H9 (cell line): Measurements from ENCODE around the gene HNMT. TPM values are rescaled to one million over a fixed set of nuclear protein-coding genes. Genes with fewer than 3 reads are reported as not detected.

Experiments used
- DNase-seq: peaks from one replicate; pipeline ENCODE4 v3.0.0-alpha.2; 2017
- H2AFZ ChIP-seq: one replicate; pipeline ENCODE4 v1.6.1; 2013; ENCODE audit warnings: mild to moderate bottlenecking, low read length, control low read depth, moderate library complexity
- H2AK5ac ChIP-seq: 2 replicates; pipeline ENCODE4 v1.6.1; 2013; ENCODE audit warnings: low read length, control low read depth, mixed read lengths; ENCODE audit not compliant: insufficient read length
- H2BK120ac ChIP-seq: one replicate; pipeline ENCODE4 v1.6.1; 2013; ENCODE audit warnings: low read depth, mild to moderate bottlenecking, low read length, control low read depth, inconsistent platforms; ENCODE audit not compliant: poor library complexity, severe bottlenecking
- H2BK12ac ChIP-seq: 2 replicates; pipeline ENCODE4 v1.6.1; 2013; ENCODE audit warnings: low read length, control low read depth, mixed read lengths, low read depth; ENCODE audit not compliant: insufficient read length
- H2BK15ac ChIP-seq: 2 replicates; pipeline ENCODE4 v1.6.1; 2013; ENCODE audit warnings: low read depth, low read length, control low read depth
- H2BK20ac ChIP-seq: one replicate; pipeline ENCODE4 v1.6.1; 2013; ENCODE audit warnings: low read depth, mild to moderate bottlenecking, low read length, control low read depth, inconsistent platforms; ENCODE audit not compliant: poor library complexity, severe bottlenecking
- H2BK5ac ChIP-seq: 2 replicates; pipeline ENCODE4 v1.6.1; 2013; ENCODE audit warnings: low read length, control low read depth, mixed read lengths; ENCODE audit not compliant: insufficient read length
- H3K14ac ChIP-seq: 2 replicates; pipeline ENCODE4 v1.6.1; 2013; ENCODE audit warnings: low read length, control low read depth; ENCODE audit not compliant: insufficient read depth
- H3K18ac ChIP-seq: 2 replicates; pipeline ENCODE4 v1.6.1; 2013; ENCODE audit warnings: low read depth, mild to moderate bottlenecking, mixed read lengths, low read length, control low read depth; ENCODE audit not compliant: insufficient read length
- H3K23ac ChIP-seq: 2 replicates; pipeline ENCODE4 v1.6.1; 2013; ENCODE audit warnings: low read length, control low read depth, mixed read lengths, low read depth; ENCODE audit not compliant: insufficient read length
- H3K23me2 ChIP-seq: 2 replicates; pipeline ENCODE4 v1.6.1; 2013; ENCODE audit warnings: low read depth, mild to moderate bottlenecking, mixed read lengths, low read length, control low read depth; ENCODE audit not compliant: insufficient read length, poor library complexity, severe bottlenecking
- H3K27ac ChIP-seq: 2 replicates; pipeline ENCODE4 v1.5.1; 2013; ENCODE audit warnings: low read length, control low read depth, mixed read lengths, low read depth; ENCODE audit not compliant: insufficient read length
- H3K27me3 ChIP-seq: 2 replicates; pipeline ENCODE4 v1.6.1; 2013; ENCODE audit warnings: low read length, control low read depth, inconsistent platforms; ENCODE audit not compliant: insufficient read depth
- H3K4ac ChIP-seq: 2 replicates; pipeline ENCODE4 v1.6.1; 2013; ENCODE audit warnings: low read depth, mild to moderate bottlenecking, control low read depth, inconsistent platforms, low read length, moderate library complexity
- H3K4me1 ChIP-seq: 2 replicates; pipeline ENCODE4 v1.6.1; 2013; ENCODE audit warnings: low read length, control low read depth, inconsistent platforms; ENCODE audit not compliant: insufficient read depth
- H3K4me2 ChIP-seq: 2 replicates; pipeline ENCODE4 v1.6.1; 2013; ENCODE audit warnings: low read length, control low read depth, mixed read lengths; ENCODE audit not compliant: insufficient read length, insufficient read depth
- H3K56ac ChIP-seq: 2 replicates; pipeline ENCODE4 v1.6.1; 2013; ENCODE audit warnings: low read depth, mild to moderate bottlenecking, mixed read lengths, low read length, control low read depth; ENCODE audit not compliant: insufficient read length
- H3K79me1 ChIP-seq: 2 replicates; pipeline ENCODE4 v1.6.1; 2013; ENCODE audit warnings: low read depth, mild to moderate bottlenecking, moderate library complexity, low read length, control low read depth, inconsistent platforms; ENCODE audit not compliant: insufficient read depth, poor library complexity, severe bottlenecking
- H3K79me2 ChIP-seq: 2 replicates; pipeline ENCODE4 v1.6.1; 2013; ENCODE audit warnings: low read length, control low read depth, inconsistent platforms; ENCODE audit not compliant: insufficient read depth
- H3K9ac ChIP-seq: 2 replicates; pipeline ENCODE4 v1.6.1; 2013; ENCODE audit warnings: low read length, control low read depth, mixed read lengths; ENCODE audit not compliant: insufficient read length; ENCODE audit errors: extremely low read depth
- H3K9me3 ChIP-seq: one replicate; pipeline ENCODE4 v1.6.1; 2013; ENCODE audit warnings: low read depth, low read length, inconsistent platforms; ENCODE audit not compliant: control insufficient read depth
- H3T11ph ChIP-seq: one replicate; pipeline ENCODE4 v1.6.1; 2013; ENCODE audit warnings: mild to moderate bottlenecking, low read length, control low read depth, inconsistent platforms
- H4K20me1 ChIP-seq: one replicate; pipeline ENCODE4 v1.6.1; 2013; ENCODE audit not compliant: control insufficient read depth, insufficient read length, insufficient read depth
- H4K5ac ChIP-seq: 2 replicates; pipeline ENCODE4 v1.6.1; 2013; ENCODE audit warnings: low read depth, mild to moderate bottlenecking, mixed read lengths, low read length, control low read depth; ENCODE audit not compliant: insufficient read length
- H4K8ac ChIP-seq: replicated peaks from 2 replicates; pipeline ENCODE4 v1.6.1; 2013; ENCODE audit warnings: low read length, control low read depth, mixed read lengths, low read depth; ENCODE audit not compliant: insufficient read length
- H4K91ac ChIP-seq: 2 replicates; pipeline ENCODE4 v1.6.1; 2013; ENCODE audit warnings: low read depth, mild to moderate bottlenecking, moderate library complexity, mixed read lengths, low read length, control low read depth; ENCODE audit not compliant: insufficient read length
- H3K27ac Mint-ChIP-seq, 3 experiments: 2 replicates in 2 of 3; 3 replicates in 1 of 3; pipeline ENCODE4 v1.8.0; 2020 to 2021; ENCODE audit warnings: mixed read lengths in 3 of 3, mild to moderate bottlenecking in 1 of 3, moderate library complexity in 1 of 3
- H3K27me3 Mint-ChIP-seq: 2 replicates; pipeline ENCODE4 v1.8.0; 2021; ENCODE audit warnings: low read depth, mild to moderate bottlenecking, moderate library complexity, mixed read lengths
- H3K36me3 Mint-ChIP-seq, 3 experiments: 2 replicates in 2 of 3; 3 replicates in 1 of 3; pipeline ENCODE4 v1.8.0; 2020 to 2021; ENCODE audit warnings: low read depth in 3 of 3, mixed read lengths in 3 of 3; ENCODE audit not compliant: insufficient read depth in 1 of 3
- H3K4me1 Mint-ChIP-seq, 2 experiments: 2 replicates each; pipeline ENCODE4 v1.8.0; 2020; ENCODE audit warnings: mixed read lengths in 2 of 2
- H3K4me3 Mint-ChIP-seq, 2 experiments: 2 replicates in 1 of 2; 3 replicates in 1 of 2; pipeline ENCODE4 v1.8.0; 2020 to 2021; ENCODE audit warnings: mild to moderate bottlenecking in 2 of 2, mixed read lengths in 2 of 2, moderate library complexity in 1 of 2
- H3K9me3 Mint-ChIP-seq, 2 experiments: 2 replicates in 1 of 2; 3 replicates in 1 of 2; pipeline ENCODE4 v1.8.0; 2020; ENCODE audit warnings: mild to moderate bottlenecking in 2 of 2, mixed read lengths in 2 of 2, moderate library complexity in 1 of 2
- CTCF ChIP-seq: fragments of 200-600 bp; sonication (generic); conservative IDR thresholded peaks from 3 replicates; pipeline ENCODE4 v1.8.0; 2021; ENCODE audit warnings: antibody characterized with exemption, mild to moderate bottlenecking
- WGBS: extraction: QIAGEN DNeasy Blood & Tissue Kit; methylation state at CpG from one replicate; pipeline ENCODE4 v1.1.7; 2013; ENCODE audit warnings: missing lambda C conversion rate, low lambda C conversion rate, mixed read lengths; ENCODE audit not compliant: insufficient read length; ENCODE audit errors: extremely low coverage; 5-methylcytosine and 5-hydroxymethylcytosine counted together
- total RNA-seq: library from RNA; stranded (reverse); gene quantifications from 2 replicates; pipeline ENCODE4 v1.2.1, GENCODE V29; 2021

HNMT gene
- total RNA-seq, 1 experiment from 2014 or later = 1.3 TPM

GRCh38 chr2:138059487-138060300, 95.4 kb downstream of the HNMT start:
- Histone ChIP-seq H3K27ac (no peak overlapping the region), H4K5ac (no peak overlapping the region), H3K9me3 (no peaks in the 10 kb centered on the region), H3K14ac (no peak overlapping the region), H2BK12ac (no peak overlapping the region), H3T11ph (no peak overlapping the region), H3K27me3 (no peaks in the 10 kb centered on the region), H4K20me1 (no peaks in the 10 kb centered on the region), H4K91ac (no peak overlapping the region), H4K8ac (no peak overlapping the region), H3K23me2 (no peaks in the 10 kb centered on the region), H3K56ac (no peak overlapping the region), H2BK120ac (no peak overlapping the region), H3K18ac (no peak overlapping the region), H3K79me1 (no peaks in the 10 kb centered on the region), H3K9ac (no peak overlapping the region), H2BK20ac (no peak overlapping the region), H2BK15ac (no peak overlapping the region), H3K4ac (no peak overlapping the region), H3K79me2 (no peaks in the 10 kb centered on the region), H2AFZ (no peak overlapping the region), H2AK5ac (no peak overlapping the region), H3K4me1 (no peaks in the 10 kb centered on the region), H3K23ac (no peak overlapping the region), H3K4me2 (no peak overlapping the region), H2BK5ac (no peak overlapping the region)
- no peaks in the 10 kb centered on the region; a peak in 1 of 7 replicates for H3K36me3 Mint-ChIP-seq
- H3K4me3 Mint-ChIP-seq = no peak overlapping the region
- no peaks in the 10 kb centered on the region for H3K9me3 Mint-ChIP-seq
- H3K27ac Mint-ChIP-seq = no peak overlapping the region
- H3K27me3 Mint-ChIP-seq = no peaks in the 10 kb centered on the region
- no peaks in the 10 kb centered on the region for H3K4me1 Mint-ChIP-seq
- no peak for DNase-seq
- TF ChIP-seq CTCF = no peak
- no CpG with 5 or more reads among the region's 3 CpGs for WGBS
